Panc1 (cell line): ENCODE data around the gene RNF168. TPM values are rescaled to one million over a fixed set of nuclear protein-coding genes. Genes with fewer than 3 reads are reported as not detected.

Experiments used
- ATAC-seq: fragments of 200-7000 bp; cut with Tn5 transposase; 2 replicates; pipeline ENCODE4 v1.9.1; 2020; ENCODE audit warnings: mild to moderate bottlenecking, moderate library complexity
- BruUV-seq: library from RNA; stranded (reverse); fragments of 400-500 nt; replicated peaks from 2 replicates; lab custom pipeline; 2021; lab: Mats Ljungman, UMichigan
- CTCF ChIA-PET: fragments of 300-600 bp; sonication (Branson Sonifier 250); formaldehyde crosslinking; loops from one replicate; lab custom pipeline; 2022; ENCODE audit warnings: antibody characterized with exemption; lab: Charles Lee
- POLR2A ChIA-PET: fragments of 300-600 bp; sonication (Branson Sonifier 250); formaldehyde crosslinking; loops from one replicate; lab custom pipeline; 2022; ENCODE audit warnings: antibody characterized with exemption; lab: Charles Lee
- DNase-seq: peaks from one replicate; pipeline ENCODE4 v3.0.0-alpha.2; 2010; ENCODE audit warnings: low read depth, low spot score
- H3K27ac ChIP-seq: 2 replicates; pipeline ENCODE4 v1.5.1; 2011; ENCODE audit warnings: mild to moderate bottlenecking, low read length, inconsistent platforms
- H3K27me3 ChIP-seq: fragments of 200-500 bp; sonication (Bioruptor generic); 2 replicates; pipeline ENCODE4 v1.6.0; 2014; ENCODE audit warnings: low read length, inconsistent platforms; ENCODE audit not compliant: control insufficient read depth, insufficient read depth
- H3K36me3 ChIP-seq: fragments of 200-500 bp; sonication (Bioruptor generic); 2 replicates; pipeline ENCODE4 v1.5.1; 2014; ENCODE audit warnings: inconsistent platforms, mild to moderate bottlenecking, low read length, moderate library complexity; ENCODE audit not compliant: control insufficient read depth, insufficient read depth
- H3K4me1 ChIP-seq: 2 replicates; pipeline ENCODE4 v1.5.1; 2011; ENCODE audit warnings: inconsistent platforms, mild to moderate bottlenecking, low read length, moderate library complexity; ENCODE audit not compliant: control insufficient read depth, insufficient read depth
- H3K4me3 ChIP-seq, 2 experiments: 2 replicates each; pipeline ENCODE4 v1.5.1; 2011 to 2012; ENCODE audit warnings: low read depth in 2 of 2, low read length in 2 of 2, mild to moderate bottlenecking in 2 of 2, inconsistent platforms in 1 of 2, moderate library complexity in 1 of 2
- H3K9me3 ChIP-seq: fragments of 200-500 bp; sonication (Bioruptor generic); 2 replicates; pipeline ENCODE4 v1.5.1; 2014; ENCODE audit warnings: low read depth, mild to moderate bottlenecking, inconsistent platforms, low read length, moderate library complexity; ENCODE audit not compliant: control insufficient read depth, insufficient read depth
- POLR2AphosphoS5 ChIP-seq: IDR thresholded peaks from 2 replicates; pipeline ENCODE4 v1.6.1; 2012; ENCODE audit warnings: mild to moderate bottlenecking, low read depth, low read length, moderate library complexity
- SIN3A ChIP-seq: IDR thresholded peaks from 2 replicates; pipeline ENCODE4 v1.6.1; 2012; ENCODE audit warnings: low read depth, mild to moderate bottlenecking, low read length, moderate library complexity, borderline replicate concordance; ENCODE audit not compliant: insufficient read depth
- TCF7L2 ChIP-seq: IDR thresholded peaks from 2 replicates; pipeline ENCODE4 v1.6.1; 2011; ENCODE audit warnings: mild to moderate bottlenecking, low read depth, low read length, inconsistent platforms
- in situ Hi-C: cut with HindIII; loops from 2 replicates; pipeline ENCODE4 v1.10.0; 2016; ENCODE audit warnings: low sequenced_read_pairs, low pct_unique_long_range_greater_than_20kb
- intact Hi-C: fragments of 100-400 bp; cut with micrococcal nuclease; formaldehyde crosslinking; loops from one replicate; pipeline ENCODE4 v1.10.0; 2022; ENCODE audit not compliant: unreplicated experiment
- total RNA-seq: library from RNA; stranded (reverse); gene quantifications from one replicate; pipeline ENCODE4 v1.2.1, GENCODE V29; 2021; ENCODE audit not compliant: unreplicated experiment
- TF ChIP-seq, protein P1 (sequence below), 2 experiments: IDR thresholded peaks; 2 replicates each; pipeline ENCODE4 v1.6.1; 2011 to 2012; ENCODE audit warnings: low read depth in 2 of 2, control low read depth in 1 of 2, low read length in 1 of 2, mild to moderate bottlenecking in 1 of 2, moderate library complexity in 1 of 2; ENCODE audit not compliant: insufficient read depth in 1 of 2
- TF ChIP-seq, protein P2 (sequence below): fragments of 450-650 bp; IDR thresholded peaks from 2 replicates; pipeline ENCODE4 v1.5.1; 2017; ENCODE audit warnings: mild to moderate bottlenecking

The RNF168 gene
- total RNA-seq, 1 experiment from 2014 or later: 21.3 TPM

DNA sequence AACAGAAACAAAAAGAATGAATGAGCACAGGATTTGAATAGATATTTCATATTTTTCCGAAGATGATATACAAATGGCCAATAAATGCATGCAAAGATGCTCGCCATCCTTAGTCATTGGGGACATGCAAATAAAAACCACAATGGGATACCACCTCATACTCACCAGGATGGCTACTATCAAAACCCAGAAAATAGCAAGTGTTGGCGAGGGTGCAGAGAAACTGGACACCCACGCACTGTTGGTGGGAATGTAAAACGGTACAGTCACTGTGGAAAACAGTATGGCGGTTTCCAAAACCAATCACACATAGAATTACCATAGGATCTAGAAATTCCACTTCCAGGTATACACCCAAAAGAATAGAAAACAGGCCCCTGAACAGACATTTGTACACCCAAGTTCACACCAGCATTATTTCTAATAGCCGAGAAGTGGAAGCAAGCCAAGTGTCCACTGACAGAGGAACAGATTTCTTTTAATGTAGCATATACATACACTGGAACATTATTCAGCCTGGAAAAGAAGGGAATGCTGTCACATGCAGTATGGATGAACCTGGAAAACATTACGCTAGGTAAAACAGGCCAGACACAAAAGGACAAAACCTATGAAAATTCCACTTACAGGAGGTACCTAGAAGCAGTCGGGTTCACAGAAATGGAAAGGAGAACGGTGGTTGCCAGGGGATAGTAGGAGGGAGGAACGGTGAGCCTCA is 3.6 kb downstream of the RNF168 start:
- DNase-seq (no peak), ATAC-seq (no peak)
- TF ChIP-seq TCF7L2 (no peak), SIN3A (no peak)
- TF ChIP-seq, protein P1, sequence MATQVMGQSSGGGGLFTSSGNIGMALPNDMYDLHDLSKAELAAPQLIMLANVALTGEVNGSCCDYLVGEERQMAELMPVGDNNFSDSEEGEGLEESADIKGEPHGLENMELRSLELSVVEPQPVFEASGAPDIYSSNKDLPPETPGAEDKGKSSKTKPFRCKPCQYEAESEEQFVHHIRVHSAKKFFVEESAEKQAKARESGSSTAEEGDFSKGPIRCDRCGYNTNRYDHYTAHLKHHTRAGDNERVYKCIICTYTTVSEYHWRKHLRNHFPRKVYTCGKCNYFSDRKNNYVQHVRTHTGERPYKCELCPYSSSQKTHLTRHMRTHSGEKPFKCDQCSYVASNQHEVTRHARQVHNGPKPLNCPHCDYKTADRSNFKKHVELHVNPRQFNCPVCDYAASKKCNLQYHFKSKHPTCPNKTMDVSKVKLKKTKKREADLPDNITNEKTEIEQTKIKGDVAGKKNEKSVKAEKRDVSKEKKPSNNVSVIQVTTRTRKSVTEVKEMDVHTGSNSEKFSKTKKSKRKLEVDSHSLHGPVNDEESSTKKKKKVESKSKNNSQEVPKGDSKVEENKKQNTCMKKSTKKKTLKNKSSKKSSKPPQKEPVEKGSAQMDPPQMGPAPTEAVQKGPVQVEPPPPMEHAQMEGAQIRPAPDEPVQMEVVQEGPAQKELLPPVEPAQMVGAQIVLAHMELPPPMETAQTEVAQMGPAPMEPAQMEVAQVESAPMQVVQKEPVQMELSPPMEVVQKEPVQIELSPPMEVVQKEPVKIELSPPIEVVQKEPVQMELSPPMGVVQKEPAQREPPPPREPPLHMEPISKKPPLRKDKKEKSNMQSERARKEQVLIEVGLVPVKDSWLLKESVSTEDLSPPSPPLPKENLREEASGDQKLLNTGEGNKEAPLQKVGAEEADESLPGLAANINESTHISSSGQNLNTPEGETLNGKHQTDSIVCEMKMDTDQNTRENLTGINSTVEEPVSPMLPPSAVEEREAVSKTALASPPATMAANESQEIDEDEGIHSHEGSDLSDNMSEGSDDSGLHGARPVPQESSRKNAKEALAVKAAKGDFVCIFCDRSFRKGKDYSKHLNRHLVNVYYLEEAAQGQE (IDR thresholded peaks at IDR 0.05; ENCODE audit: insufficient read depth in 1 of 2, low read depth in 2 of 2, low read length in 1 of 2): no peak
- H3K27ac ChIP-seq: peak overlapping the region; percentile 96
- ChIA-PET CTCF (no interaction called here), POLR2A (no interaction called here)
- intact Hi-C loops (no loop called here), in situ Hi-C loops (no loop called here)
- H3K9me3 ChIP-seq: no peaks in the 10 kb centered on the region
- H3K4me1 ChIP-seq: peaks cover 17% of the 10 kb centered on the region
- H3K4me3 ChIP-seq: peak overlapping the region; percentile 64 to 100
- peaks cover 3% of the 10 kb centered on the region; the same call in 1 of the 2 replicates for H3K36me3 ChIP-seq
- no TSS peak for BruUV-seq
- no peaks in the 10 kb centered on the region for H3K27me3 ChIP-seq

DNA sequence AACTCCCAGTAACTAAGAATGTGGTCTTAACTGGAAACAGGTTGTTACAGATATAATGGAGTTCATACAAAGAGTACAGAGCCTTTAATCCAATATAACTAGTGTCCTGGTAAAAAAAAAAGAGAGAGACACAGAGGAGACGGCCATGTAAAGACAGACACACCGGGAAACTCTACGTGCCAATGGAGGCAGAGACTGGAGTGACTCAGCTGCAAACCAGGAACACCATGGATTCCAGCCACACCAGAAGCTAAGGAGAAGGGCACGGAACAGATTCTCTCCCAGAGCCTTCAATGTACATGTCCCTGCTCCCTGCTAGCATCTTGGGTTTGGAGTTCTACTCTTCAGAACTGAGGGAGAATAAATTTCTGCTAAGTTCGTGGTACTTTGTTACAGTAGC is 4.5 kb downstream of the RNF168 start:
- Histone ChIP-seq H3K9me3 (no peaks in the 10 kb centered on the region), H3K36me3 (peaks cover 3% of the 10 kb centered on the region; the same call in 1 of the 2 replicates), H3K4me3 (no peak overlapping the region), H3K27me3 (no peaks in the 10 kb centered on the region), H3K4me1 (peaks cover 14% of the 10 kb centered on the region), H3K27ac (peak overlapping the region; percentile 75)
- ATAC-seq (no peak), DNase-seq (no peak)
- CTCF ChIA-PET: no interaction called here
- TF ChIP-seq, protein P2, sequence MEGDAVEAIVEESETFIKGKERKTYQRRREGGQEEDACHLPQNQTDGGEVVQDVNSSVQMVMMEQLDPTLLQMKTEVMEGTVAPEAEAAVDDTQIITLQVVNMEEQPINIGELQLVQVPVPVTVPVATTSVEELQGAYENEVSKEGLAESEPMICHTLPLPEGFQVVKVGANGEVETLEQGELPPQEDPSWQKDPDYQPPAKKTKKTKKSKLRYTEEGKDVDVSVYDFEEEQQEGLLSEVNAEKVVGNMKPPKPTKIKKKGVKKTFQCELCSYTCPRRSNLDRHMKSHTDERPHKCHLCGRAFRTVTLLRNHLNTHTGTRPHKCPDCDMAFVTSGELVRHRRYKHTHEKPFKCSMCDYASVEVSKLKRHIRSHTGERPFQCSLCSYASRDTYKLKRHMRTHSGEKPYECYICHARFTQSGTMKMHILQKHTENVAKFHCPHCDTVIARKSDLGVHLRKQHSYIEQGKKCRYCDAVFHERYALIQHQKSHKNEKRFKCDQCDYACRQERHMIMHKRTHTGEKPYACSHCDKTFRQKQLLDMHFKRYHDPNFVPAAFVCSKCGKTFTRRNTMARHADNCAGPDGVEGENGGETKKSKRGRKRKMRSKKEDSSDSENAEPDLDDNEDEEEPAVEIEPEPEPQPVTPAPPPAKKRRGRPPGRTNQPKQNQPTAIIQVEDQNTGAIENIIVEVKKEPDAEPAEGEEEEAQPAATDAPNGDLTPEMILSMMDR: no peak
- no peak for TF ChIP-seq SIN3A
- TF ChIP-seq POLR2AphosphoS5: no peak
- TF ChIP-seq, protein P1 (IDR thresholded peaks at IDR 0.05; ENCODE audit: insufficient read depth in 1 of 2, low read depth in 2 of 2, low read length in 1 of 2): no peak
- no peak for TF ChIP-seq TCF7L2
- no TSS peak for BruUV-seq
- POLR2A ChIA-PET: no interaction called here
- in situ Hi-C loops (no loop called here), intact Hi-C loops (no loop called here)
